Fibroblast of the aortic adventitia (primary cell): ENCODE results near the gene PAPOLG. TPM values are rescaled to one million over a fixed set of nuclear protein-coding genes. Genes with fewer than 3 reads are reported as not detected.

Experiments
- DNase-seq: peaks from one replicate; pipeline ENCODE4 v3.0.0-alpha.2; 2010; ENCODE audit warnings: low read depth
- H3K4me3 ChIP-seq: 2 replicates; pipeline ENCODE4 v1.5.1; 2011; ENCODE audit warnings: low read depth, mild to moderate bottlenecking, control low read depth, low read length, moderate library complexity
- total RNA-seq: library from RNA; depleted of rRNA; stranded (reverse); fragments of >200 nt; gene quantifications from 2 replicates; pipeline ENCODE4 v1.2.3, GENCODE V29; 2012; ENCODE audit warnings: low replicate concordance
- TF ChIP-seq, protein P1 (sequence below): IDR thresholded peaks from 2 replicates; pipeline ENCODE4 v1.5.1; 2011; ENCODE audit warnings: mild to moderate bottlenecking, low read length, control low read depth, inconsistent platforms; ENCODE audit not compliant: insufficient read depth

The PAPOLG gene
- total RNA-seq, 1 donor = 18.9 TPM

DNA sequence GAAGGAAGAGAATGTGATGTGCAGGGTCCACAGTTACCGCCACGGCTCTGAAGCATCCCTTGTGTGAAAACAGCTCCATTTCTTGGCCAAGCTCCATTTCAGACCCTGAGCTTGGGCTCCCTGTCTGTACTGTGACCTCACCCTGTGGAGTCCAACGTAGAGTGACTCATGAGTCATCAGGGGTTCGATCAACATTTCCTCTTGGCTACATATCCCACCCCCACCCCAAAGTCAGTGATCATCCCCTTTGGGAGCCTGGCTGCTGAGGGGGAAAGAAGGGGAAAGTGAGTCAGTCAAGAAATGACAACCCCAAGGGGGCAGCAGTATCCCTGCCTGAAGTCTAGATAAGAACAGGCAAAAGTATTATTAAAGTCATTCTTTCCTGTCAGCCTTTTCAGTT is 62.2 kb downstream of the PAPOLG start:
- TF ChIP-seq, protein P1, sequence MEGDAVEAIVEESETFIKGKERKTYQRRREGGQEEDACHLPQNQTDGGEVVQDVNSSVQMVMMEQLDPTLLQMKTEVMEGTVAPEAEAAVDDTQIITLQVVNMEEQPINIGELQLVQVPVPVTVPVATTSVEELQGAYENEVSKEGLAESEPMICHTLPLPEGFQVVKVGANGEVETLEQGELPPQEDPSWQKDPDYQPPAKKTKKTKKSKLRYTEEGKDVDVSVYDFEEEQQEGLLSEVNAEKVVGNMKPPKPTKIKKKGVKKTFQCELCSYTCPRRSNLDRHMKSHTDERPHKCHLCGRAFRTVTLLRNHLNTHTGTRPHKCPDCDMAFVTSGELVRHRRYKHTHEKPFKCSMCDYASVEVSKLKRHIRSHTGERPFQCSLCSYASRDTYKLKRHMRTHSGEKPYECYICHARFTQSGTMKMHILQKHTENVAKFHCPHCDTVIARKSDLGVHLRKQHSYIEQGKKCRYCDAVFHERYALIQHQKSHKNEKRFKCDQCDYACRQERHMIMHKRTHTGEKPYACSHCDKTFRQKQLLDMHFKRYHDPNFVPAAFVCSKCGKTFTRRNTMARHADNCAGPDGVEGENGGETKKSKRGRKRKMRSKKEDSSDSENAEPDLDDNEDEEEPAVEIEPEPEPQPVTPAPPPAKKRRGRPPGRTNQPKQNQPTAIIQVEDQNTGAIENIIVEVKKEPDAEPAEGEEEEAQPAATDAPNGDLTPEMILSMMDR = peak; percentile 11
- no peak for DNase-seq
- no peak overlapping the region for H3K4me3 ChIP-seq

DNA sequence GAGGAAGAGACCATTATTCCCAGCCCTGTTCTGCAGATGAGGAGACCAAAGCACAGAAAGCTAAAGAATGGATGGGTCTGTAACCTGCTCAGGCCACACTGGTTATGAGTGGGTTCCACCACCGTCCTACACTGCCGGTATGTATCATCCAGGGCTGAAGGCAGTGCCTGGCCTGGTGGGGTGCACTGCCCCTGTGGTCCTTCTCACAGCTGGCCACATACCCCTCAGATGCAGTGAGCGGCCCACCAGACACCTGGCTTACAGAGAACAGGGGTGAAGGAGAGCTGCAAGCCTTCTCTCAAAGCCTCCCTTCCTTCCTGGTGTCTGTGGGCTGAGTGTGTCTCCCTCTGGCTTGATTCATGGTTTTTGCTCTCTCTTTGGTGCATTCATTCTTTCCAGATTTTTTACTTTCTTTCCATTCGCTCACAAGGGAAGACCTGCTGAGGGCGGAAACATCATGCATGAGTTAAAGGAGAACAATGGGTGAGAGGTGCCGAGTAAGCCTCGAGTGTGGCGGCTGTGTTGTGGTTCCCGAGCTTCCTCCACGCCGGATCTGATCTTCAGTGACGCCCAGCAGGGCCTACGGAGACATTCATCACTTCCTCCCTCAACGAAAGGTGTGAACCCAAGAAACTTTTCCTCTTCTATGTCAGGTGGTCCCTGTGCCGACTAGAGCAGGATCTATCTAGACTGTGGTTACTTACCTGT is 63.2 kb downstream of the PAPOLG start:
- TF ChIP-seq, protein P1 = no peak
- no peak for DNase-seq
- H3K4me3 ChIP-seq = no peak overlapping the region

DNA sequence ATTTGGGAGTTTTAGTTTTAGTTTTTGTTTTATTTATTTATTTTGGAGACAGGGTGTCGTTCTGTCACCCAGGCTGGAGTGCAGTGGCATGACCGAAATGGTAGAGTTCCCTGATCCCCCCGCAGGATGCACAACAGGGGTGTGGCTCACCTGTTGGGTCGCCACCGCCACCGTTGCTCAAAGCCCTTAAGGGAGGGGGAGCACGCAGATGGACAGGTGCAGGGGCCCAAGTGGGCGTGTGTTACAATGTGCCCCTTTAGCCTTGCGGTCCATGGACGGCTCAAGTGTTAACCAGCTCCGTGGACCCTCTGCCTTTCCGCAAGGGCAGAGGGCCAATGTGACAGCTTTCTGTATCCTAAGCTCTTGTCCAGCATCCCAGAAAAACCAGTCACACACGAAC is 63.9 kb downstream of the PAPOLG start:
- no peak for DNase-seq
- no peak overlapping the region for H3K4me3 ChIP-seq
- TF ChIP-seq, protein P1 = no peak

DNA sequence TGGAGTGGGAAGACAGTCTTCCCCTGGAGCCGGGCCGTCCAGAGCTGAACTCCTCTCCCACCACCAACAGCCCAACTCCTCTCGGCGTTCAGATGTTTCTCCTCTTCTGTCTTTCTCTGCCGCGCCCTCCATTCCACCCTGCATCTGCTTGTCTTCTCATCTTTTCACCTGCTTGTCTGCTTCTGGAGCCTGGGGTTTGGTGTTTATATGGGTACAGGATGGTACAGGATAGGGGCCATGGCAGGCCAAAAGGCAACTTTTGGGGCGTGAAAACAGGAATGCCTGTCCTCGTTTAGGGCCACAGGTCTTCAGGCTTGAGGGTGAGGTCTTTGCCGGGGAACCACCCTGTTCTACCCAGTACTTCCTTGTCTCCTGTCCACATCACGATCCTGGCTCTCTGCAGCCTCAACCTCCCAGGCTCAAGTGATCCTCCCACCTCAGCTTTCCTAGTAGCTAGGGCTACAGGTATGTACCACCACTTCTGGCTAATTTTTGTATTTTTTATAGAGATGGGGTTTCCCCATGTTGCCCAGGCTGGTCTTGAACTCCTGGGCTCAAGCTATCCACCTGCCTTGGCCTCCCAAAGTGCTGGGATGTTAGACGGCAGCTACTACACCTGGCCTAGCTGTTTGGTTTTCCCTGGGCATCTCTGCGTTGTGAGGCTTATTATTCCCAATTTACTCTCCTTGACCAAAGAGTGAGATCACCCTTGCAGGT is 64.5 kb downstream of the PAPOLG start:
- TF ChIP-seq, protein P1 = no peak
- no peak overlapping the region for H3K4me3 ChIP-seq
- no peak for DNase-seq

DNA sequence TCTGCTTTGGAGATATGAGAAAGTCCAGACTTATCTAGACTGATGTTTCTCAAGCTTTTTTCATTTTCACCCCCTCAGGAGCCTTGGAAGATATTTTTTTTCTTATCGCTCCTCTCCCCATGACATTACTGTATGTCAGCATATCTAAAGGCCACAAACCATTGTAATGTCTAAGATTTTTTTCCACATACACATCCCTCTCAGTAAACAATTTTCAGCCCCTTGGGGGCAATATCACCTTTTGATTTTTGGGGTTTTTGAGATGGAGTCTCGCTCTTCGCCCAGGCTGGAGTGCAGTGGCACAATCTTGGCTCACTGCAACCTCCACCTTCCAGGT is 65.0 kb downstream of the PAPOLG start:
- DNase-seq = no peak
- H3K4me3 ChIP-seq = no peak overlapping the region
- TF ChIP-seq, protein P1 = no peak

DNA sequence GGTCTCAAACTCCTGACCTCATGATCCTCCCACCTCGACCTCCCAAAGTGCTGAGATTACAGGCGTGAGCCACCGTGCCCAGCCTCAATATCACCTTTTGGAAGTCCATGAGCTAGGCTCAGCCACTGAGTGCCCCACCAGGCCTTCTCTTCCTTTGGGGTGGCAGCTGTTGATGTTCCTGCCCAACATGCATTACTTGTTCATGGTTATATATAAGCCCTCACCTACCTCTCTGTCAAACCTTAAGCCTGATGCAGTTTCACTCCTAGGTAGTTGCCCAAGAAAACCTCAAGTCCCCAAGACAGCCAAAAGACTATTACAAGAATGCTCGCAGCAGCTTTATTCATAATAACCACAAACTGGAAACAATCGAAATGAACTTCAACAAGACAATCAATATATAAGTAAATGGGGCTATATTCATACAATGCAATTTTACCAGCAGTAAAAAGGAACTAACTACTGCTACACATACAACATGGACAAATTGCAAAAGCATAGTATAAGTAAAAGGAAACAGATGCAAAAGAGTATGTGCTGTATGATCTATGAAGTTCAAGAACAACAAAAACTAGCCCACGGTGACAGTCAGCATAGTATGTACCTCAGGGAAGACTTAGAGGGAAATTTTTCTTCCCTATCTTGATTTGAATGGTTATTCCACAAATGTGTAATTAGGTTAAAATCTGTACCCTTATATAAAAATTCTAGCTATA is 65.7 kb downstream of the PAPOLG start:
- DNase-seq = no peak

More for the DNA sequence above, 65.7 kb downstream of the PAPOLG start:
- H3K4me3 ChIP-seq = no peak overlapping the region
- TF ChIP-seq, protein P1 = no peak
